Measurements from ENCODE around the gene SERPINB6.
A peak's percentile ranks its signal among the peaks of the same experiment; 100 is the strongest.
"Not testable (repeated sequence)": the region's sequence is repeated elsewhere in the genome, so short reads cannot be mapped to it uniquely, and the experiment has no call there.

The SERPINB6 gene

DNA sequence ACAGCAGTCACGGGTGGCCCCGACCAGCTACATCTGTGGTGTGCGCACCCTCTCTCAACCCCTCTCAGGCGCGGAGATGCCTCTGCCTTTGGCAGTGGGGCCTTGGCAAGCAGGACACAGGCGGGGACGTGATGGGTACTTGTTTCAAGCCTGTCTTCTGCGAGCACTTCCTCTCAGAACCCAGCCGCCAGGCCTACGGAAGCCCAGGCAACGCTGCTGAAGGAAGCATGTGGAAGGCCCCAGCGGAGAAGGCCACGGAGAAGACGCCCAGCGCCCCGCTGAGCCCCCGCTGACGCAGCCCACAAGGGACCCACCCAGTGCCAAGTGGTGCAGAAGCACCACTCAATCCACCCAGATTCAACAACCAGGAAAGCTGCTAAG is 13.0 kb downstream of the SERPINB6 start:
- peak; percentile 60 for DNase-seq (ENCODE audit: low spot score)

DNA sequence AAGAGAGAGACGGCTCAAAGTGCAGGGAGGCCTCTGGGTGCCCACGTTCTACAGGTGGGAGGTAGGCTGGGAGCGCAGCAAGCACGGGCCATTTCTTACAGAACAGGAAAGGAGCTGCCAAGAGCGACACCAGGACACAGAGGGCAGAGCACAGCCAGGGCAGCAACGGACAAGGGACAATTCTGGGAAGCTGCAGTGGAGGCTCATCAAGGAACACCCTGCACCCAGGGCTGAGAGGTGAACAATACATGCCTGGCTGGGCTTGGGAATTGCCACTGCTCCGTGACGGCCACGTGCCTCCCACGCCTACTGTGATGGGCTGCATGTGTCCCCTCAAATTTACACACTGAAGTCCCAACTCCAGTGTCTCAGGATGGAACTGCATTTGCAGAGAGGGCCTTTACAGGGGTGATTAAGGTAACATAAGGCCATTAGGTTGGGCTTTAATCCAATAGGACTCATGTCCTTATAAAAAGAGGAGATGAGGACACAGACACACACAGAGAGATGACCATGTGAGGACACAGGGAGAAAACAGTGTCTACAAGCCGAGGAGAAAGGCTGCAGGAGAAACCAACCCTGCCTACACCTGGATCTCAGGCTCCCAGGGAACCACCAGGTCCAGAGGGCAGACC is 13.6 kb downstream of the SERPINB6 start:
- DNase-seq (ENCODE audit: low spot score) = no peak

DNA sequence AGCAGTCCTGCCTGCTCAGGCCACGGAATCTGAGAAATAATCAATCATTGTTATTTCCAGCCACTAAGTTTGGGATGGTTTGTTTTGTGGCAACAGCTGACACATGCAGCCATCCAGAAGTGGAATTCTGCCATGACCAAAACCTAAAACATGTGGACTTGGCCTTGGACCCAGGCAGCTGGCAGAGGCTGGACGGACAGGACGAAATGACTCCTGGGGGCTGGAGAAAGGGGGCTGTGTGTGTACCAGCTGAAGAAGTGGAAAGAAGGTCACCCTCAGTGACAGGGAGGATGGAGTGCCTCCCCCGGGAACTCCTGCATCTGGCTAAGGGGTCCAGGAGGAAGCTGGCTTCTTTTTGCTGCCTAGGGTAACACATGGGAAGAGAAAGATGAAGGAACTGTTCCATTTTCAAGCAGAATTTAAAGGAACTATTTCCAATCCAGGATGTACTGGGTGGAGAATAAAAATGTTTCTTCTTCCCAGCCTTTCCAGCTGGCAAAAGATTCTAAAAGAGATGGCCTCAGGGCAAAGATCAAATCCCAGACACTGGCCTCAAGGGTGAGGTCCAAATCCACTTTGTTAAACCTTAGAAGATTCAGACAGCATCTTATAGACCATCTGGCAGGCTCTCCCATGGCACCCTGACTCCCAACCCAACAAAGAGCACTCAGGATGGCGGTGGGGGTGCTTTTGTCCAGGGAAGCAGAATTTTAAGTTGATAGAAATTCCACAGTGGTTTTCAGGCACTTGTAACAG is 14.3 kb downstream of the SERPINB6 start:
- DNase-seq (ENCODE audit: low spot score) = no peak

DNA sequence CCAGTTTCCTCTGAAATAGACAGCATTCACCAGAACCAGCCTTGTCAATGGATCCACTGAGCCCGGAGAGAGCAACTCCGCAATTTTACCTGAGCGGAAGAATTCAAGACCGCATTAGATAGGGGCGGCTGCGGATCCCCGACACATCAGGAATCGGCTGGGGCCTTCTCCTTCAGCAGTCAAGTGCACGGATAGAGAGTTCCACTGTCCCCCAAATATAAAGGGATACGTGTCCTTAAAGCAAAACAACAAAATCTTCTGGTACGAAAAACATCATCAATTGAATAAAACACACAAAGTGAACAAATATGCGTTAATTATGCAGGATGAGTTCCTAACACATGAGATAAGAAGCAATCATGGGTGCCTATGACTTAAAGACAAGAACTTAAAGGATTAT is 18.3 kb downstream of the SERPINB6 start:
- DNase-seq (ENCODE audit: low spot score) = no peak

DNA sequence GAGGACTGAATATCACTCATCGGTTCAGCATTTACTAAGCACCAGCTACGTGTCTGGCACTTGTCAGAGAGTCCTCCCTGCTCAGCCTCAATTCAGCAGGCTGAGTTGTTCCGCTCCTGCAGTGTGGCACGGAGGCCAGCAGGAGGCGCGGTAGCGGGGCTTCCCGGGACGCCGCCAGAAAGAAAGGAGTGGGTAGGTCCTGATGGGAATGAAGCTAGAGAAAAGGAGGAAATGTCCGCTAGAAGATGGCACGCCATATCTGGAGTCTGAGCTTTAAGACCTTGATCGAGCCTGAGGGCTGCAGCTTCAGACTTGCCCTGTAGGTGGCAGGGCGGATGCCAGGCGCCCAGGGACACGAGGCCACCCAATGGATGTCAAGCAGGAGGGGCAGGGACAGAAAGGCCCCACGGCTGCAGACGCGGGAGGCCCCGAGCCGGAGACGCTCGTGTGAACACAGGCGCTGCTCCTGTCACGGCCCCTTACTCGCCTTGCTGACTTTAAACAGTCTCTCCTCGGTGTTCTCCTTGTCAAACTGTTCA is 18.7 kb downstream of the SERPINB6 start:
- DNase-seq (ENCODE audit: low spot score) = peak; percentile 82

DNA sequence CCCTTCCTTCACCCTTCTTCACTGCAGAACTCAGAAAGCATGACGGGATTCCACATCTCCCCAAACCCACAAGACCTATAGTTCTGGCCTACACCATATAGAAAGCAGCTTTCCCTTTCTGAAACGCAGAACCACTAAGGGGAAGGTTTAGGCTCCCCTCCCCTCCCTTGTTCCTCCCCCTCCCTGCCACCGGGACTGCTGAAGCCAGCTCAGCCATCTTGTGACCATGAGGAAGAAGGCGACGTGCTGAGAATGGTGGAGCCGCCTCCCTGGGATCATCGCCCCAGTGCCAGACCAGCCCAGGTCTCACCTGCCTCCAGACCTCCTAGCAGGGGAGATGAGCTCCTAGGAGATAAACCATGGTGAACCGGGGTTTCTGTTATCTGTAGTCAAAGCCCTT is 19.6 kb downstream of the SERPINB6 start:
- DNase-seq (ENCODE audit: low spot score) = peak; percentile 71

DNA sequence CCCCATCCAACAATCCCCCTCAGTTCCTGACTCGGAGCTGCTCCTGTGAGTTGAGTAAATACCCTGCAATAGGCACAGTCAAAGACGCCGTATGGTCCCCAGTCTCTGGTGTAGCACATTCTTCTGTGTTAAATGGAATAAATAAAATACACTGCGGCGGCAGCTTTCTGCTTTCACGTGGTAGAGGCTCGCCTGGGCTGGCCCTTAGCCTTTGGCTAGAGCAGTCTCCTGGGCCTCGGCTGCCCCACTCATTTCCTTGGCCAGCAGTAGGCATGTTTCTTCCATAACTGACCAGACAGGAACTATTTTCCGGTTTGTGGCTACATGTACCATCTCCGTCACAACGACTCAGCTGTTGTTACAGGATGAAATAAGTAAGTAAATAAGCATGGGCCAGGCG is 20.7 kb downstream of the SERPINB6 start:
- DNase-seq (ENCODE audit: low spot score) = no peak

DNA sequence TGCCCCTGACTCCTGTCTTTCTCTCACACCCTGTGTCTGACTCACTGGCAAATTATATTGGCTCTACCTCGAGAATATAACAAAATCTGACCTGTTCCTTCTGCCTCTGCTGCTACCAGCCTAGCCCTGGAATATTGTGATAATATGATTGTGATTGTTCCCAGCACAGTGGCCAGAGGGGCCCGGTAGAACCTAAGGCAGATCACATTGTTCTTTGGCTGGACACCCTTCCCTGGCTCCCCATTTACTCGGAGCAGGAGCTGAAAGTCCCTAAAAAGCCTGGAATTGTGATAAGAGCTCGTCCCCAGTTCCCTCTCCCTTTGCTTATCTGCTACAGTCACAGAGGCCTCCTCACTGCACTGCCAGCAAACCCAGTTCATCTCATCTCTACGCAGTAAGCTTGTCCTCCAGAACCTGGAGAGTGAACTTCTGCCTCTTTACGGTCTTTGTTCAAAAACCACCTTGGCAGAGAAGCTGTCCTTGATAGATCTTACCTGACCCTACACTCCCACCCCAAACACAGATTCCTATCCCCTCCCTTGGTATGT is 21.8 kb downstream of the SERPINB6 start:
- DNase-seq (ENCODE audit: low spot score) = no peak

DNA sequence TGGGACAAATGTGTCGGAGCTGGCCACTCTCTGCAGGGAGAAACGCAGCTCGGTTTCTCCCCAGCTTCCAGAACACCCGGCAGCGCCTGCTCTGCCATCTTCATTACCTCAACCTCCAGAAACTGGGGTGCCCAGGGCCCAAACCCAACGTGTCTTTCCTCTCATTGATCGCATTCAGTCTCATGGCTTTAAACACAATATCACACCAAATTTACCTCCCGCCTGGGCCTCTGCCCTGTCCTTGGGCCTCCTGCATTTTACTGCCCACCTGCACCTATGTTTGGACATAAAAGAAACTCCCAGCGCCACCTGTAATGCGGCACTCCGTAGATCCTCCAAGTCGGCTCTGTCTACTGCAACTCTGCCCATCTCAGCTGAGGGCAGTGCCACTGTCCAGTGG is 22.2 kb downstream of the SERPINB6 start:
- DNase-seq (ENCODE audit: low spot score) = no peak

DNA sequence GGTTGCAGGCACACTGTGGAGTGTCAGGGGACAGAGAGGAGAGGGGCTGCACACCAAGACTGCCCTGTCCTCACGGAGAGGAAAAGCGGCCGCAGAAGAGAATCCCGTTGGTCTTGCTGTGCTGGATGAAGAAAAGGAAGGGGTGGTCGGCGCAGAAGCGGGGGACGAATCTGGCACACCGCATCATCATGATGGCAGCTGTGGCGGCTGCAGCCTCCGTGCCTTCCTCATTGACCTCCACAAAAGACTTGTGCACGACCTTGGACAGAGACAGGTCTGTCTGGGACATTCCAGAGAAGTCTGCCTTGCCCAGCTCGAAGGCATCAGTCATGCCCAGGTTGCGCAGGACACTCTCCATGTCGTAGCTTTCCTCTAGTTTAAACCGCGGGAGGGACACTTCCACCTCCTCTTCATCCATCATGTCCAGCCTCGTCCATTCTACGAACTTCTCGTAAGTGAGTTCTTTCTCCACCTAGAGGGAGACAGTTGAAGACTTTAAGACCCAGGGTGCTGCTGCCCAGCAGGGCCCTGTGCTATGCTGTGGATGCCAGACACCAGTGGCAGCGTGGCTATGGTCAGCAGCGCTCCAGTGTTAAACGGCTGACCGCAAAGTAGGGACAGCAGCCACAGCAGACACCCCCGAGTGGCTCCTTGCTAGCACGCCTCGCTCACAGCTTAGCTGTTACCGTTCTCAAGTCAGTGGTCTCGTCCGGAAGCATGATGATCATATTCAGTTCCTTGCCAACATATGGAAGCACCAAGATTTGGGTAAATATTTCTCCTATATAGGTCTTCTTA is 22.9 kb downstream of the SERPINB6 start:
- DNase-seq (ENCODE audit: low spot score) = no peak

DNA sequence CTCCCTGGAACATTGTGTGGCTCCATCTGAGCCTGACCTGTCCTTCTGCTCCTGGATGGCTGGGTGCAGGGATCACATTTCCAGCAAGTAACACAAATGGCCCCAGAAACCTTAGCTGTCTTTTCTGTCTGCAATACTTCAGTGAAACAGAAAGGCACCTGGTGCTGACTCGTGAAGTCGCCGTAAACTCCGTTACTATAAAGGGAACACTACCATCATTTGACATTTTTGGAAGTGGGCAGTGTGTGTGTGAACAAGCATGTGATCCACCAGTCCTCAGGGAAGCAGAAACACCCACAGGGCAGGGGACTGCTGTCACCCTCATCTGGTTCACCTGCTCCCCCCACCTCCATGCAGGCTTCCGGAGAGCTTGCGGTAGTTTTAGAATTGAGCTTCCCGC is 23.9 kb downstream of the SERPINB6 start:
- DNase-seq (ENCODE audit: low spot score) = no peak

DNA sequence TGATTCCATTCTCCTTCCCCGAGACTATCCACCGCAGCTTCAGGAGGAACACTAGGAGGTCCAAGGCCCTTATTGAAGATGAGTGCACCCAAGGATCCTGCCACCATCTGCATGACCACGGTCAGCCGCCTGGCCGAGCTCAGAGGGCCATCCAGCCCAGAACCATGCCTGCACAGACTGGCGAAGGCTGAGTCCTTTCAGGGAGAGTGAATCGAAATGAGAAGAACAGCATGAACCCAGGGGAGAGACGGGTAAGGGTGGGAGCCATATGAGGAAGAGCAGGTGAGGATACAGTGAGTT is 26.3 kb downstream of the SERPINB6 start:
- no peak for DNase-seq (ENCODE audit: low spot score)

DNA sequence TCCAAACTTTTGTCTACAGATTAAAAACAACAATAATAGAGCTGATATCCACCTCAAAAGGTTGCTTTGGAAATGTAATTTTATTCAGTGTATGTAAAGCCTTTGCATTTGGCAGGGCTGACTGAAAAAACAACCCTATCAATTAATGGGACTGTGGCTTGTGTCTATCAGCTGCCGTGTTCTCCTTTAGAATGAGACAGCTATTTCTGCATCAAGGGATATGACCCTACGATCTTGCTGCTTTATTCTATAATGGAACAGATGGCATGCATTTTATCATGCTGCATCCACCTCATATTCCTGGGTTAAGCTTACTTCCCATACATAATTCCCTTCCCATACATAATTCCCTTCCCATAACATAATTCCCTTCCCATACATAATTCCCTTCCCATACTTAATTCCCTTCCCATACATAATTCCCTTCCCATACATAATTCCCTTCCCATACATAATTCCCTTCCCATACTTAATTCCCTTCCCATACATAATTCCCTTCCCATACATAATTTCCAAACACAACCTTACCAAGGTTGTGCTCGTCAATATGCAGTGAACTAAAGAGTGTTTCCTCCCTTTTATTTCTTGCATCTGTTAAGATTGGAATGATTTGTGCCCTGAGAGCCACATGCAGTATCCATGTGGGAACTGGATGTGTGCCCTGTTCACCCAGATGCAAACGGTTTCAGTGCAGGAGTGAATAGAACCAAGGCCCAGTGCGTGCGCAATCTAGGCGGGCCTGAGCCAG is 26.8 kb downstream of the SERPINB6 start:
- no peak for DNase-seq (ENCODE audit: low spot score)

DNA sequence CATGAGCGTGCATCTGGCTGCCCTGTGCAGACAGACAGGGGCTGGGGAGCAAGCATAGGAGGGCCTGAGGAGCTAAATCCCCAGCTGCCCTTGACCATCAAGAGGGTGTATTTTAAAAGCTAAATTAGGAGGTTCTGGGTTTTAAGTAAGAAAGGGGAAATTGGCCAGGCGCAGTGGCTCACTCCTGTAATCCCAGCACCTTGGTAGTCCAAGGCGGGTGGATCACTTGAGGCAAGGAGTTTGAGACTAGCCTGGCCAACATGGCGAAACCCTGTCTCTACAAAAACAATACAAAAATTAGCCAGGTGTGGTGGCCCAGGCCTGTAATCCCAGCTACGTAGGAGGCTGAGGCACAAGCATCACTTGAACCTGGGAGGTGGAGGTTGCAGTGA is 27.8 kb downstream of the SERPINB6 start:
- DNase-seq (ENCODE audit: low spot score) = no peak

DNA sequence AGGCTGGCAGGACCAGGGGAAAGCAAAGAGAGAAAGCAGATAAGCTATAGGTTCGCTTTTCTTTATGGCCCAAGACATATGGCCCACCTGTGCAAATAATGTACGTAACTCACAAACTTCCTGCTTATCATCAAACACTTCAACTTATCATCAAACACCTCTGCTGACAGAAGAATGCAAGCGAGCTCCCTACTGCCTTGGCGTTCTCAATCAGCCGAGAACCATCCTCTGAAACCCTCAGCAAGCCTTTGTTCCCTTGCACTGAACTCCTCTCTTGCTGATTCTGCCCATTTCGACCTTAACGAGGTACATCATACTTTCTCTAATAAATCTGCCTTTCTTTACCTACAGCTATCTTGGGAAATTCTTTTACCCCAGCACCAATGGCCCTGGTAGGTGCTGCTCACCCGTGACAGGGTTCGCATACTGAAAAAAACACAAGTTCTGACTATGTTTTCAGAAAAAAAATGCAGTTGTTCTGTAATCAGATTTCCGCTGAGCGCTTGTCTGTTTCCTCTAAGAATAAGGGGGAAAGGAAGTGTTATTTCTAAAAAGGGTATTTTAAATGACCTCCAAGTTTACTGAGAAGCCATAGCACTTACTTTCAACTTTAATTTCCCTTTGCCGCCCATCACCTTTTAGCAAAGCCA is 28.3 kb downstream of the SERPINB6 start:
- no peak for DNase-seq (ENCODE audit: low spot score)

DNA sequence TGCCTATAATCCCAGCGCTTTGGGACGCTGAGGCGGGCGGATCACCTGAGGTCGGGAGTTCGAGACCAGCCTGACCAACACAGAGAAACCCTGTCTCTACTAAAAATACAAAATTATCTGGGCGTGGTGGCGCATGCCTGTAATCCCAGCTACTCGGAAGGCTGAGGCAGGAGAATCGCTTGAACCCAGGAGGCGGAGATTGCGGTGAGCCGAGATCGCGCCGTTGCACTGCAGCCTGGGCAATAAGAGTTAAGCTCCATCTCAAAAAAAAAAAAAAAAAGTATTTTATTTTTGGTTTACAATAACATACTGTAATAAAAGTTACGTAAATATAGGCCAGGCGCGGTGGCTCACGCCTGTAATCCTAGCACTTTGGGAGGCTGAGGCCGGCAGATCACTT is 29.3 kb downstream of the SERPINB6 start:
- DNase-seq (ENCODE audit: low spot score) = not testable (repeated sequence)

DNA sequence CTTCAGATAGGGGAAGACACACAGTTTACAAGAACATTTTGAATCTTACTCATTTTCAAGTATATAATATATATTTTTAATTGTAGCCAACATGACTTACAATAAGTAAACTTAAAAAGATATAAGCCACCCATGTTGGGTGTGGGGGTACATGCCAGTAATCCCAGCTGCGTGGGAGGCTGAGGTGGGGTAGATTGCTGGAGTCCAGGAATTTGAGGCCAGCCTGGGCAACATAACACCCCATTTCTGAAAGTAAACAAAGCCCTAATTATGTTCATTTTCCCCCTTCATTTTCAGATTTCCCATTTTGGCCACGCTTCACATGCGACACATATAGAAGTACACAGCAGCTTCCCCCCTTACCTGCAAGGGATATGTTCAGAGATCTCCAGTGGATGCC is 30.5 kb downstream of the SERPINB6 start:
- no peak for DNase-seq (ENCODE audit: low spot score)

DNA sequence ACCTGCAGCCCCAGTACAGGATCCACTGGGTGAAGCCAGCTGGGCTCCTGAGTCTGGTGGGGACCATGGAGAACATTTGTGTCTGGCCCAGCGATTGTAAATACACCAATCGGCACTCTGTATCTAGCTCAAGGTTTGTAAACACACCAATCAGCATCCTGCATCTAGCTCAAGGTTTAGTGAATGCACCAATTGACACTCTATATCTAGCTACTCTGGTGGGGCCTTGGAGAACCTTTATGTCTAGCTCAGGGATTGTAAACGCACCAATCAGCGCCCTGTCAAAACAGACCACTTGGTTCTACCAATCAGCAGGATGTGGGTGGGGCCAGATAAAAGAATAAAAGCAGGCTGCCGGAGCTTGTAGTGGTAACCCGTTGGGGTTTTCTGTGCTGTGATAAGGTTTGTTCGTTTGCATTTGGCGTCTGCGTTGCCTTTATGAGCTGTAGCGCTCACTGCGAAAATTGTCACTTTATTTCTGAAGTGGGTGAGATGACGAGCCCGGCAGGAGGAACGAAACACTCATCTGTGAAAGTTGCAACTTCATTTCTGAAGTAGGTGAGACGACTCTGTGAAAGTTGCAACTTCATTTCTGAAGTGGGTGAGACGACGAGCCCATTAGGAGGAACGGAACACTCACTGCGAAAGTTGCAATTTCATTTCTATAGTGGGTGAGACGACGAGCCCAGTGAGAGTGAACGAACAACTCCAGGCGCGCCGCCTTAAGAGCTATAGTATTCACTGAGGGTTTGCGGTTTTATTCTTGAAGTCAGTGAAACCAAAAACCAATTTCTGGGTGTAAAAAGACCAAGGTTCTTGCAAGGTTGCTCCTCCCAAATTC is 31.1 kb downstream of the SERPINB6 start:
- no peak for DNase-seq (ENCODE audit: low spot score)

DNA sequence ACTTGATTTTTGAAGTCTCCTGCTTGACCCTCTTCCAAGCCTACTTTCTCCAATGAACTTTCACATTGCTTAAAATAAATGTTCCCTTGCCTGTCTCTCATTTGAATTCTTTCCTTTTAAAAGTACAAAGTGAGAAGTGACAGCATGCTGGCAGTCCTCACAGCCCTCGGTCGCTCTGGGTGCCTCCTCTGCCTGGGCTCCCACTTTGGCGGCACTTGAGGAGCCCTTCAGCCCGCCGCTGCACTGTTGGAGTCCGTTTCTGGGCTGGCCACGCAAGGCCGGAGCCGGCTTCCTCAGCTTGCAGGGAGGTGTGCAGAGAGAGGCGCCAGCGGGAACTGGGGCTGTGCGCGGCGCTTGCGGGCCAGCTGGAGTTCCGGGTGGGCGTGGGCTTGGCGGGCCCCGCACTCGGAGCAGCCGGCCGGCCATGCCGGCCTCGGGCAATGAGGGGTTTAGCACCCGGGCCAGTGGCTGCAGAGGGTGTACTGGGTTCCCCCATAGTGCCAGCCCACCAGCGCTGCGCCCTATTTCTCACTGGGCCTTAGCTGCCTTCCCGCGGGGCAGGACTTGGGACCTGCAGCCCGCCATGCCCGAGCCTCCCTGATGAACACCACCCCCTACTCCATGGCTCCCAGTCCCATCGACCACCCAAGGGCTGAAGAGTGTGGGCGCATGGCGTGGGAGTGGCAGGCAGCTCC is 31.9 kb downstream of the SERPINB6 start:
- no peak for DNase-seq (ENCODE audit: low spot score)

DNA sequence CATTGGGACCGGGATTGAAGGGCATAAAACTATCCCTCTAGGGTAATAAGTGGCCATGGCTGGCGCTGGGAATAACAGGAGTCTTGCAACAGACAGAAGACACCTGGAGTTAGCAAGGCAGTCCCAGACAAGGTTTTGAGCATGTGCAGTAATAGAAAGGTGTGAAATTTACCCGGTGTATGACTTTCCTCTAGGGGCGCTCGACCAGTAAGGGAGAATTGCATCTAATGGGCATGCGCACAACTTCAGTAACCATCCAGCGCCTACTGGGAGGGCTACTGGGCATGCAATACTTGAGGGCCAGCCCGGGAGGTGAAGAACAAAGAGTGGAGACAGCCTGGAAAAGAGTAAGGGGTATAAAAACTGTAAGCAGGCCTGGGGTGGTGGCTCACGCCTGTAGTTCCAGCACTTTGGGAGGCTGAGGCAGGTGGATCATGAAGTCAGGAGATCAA is 32.7 kb downstream of the SERPINB6 start:
- no peak for DNase-seq (ENCODE audit: low spot score)
